ENCODE measurements around the gene AFF3.

- no peak for TF ChIP-seq CTCF (IDR thresholded peaks at IDR 0.05; ENCODE audit: extremely low read depth in 1 of 2, insufficient read depth in 1 of 2, low read depth in 1 of 2, low read length in 2 of 2)
- TF ChIP-seq POLR2A (IDR thresholded peaks at IDR 0.05; ENCODE audit: low read depth, low read length) = no peak
- TF ChIP-seq MAX (IDR thresholded peaks at IDR 0.05; ENCODE audit: insufficient read depth, insufficient read length) = no peak
- no peak for TF ChIP-seq POLR2AphosphoS5 (IDR thresholded peaks at IDR 0.05; ENCODE audit: insufficient read depth, low read depth, low read length)
- no peak for TF ChIP-seq EZH2 (IDR thresholded peaks at IDR 0.05; ENCODE audit: borderline replicate concordance, low read depth, low read length, severe bottlenecking)
- TF ChIP-seq FOS (IDR thresholded peaks at IDR 0.05; ENCODE audit: borderline replicate concordance, insufficient read depth, low read length) = no peak
- no peak for TF ChIP-seq JUN (IDR thresholded peaks at IDR 0.05; ENCODE audit: borderline replicate concordance, insufficient read depth, insufficient read length, low read depth)
Measured at GRCh38 chr2:99858951-99859596, 283.3 kb downstream of the AFF3 start.
